Mucosa of descending colon (tissue), 3 donors: ENCODE data around the gene DCAF6. TPM values are rescaled to one million over a fixed set of nuclear protein-coding genes. Genes with fewer than 3 reads are reported as not detected.
"Not testable (repeated sequence)": the region's sequence is repeated elsewhere in the genome, so short reads cannot be mapped to it uniquely, and the experiment has no call there.

Experiments
- ATAC-seq: fragments of 200-7000 bp; cut with Tn5 transposase; one replicate; pipeline ENCODE4 v1.9.1; 2020; ENCODE audit warnings: mild to moderate bottlenecking, moderate library complexity
- DNase-seq, 3 donors: peaks; one replicate each; pipeline ENCODE4 v3.0.0-alpha.2; 2020
- H3K36me3 ChIP-seq: fragments of 200-600 bp; one replicate; pipeline ENCODE4 v1.8.0; 2021; ENCODE audit warnings: low read depth, mild to moderate bottlenecking
- H3K4me1 ChIP-seq: fragments of 200-600 bp; one replicate; pipeline ENCODE4 v1.8.0; 2021; ENCODE audit warnings: low read depth, mild to moderate bottlenecking
- H3K4me3 ChIP-seq: fragments of 200-600 bp; one replicate; pipeline ENCODE4 v1.8.0; 2021; ENCODE audit warnings: mild to moderate bottlenecking
- H3K9me3 ChIP-seq: fragments of 200-600 bp; one replicate; pipeline ENCODE4 v1.8.0; 2021; ENCODE audit warnings: mild to moderate bottlenecking
- CTCF ChIP-seq: fragments of 200-600 bp; IDR thresholded peaks from one replicate; pipeline ENCODE4 v1.8.0; 2022; ENCODE audit warnings: antibody characterized with exemption, mild to moderate bottlenecking
- intact Hi-C, 2 donors: fragments of 100-400 bp; cut with DNase I in 1 of 2; cut with micrococcal nuclease in 1 of 2; formaldehyde crosslinking; loops; one replicate each; pipeline versions ENCODE4 v1.11.0 to v1.11.1; 2022; cut with DNase I, micrococcal nuclease
- total RNA-seq, 3 donors: library from RNA; stranded (reverse); fragmentation: NEBNext Ultra II Directional in 2 of 3; extraction: Animal tissue kit (Norgen Biotek cat#: 25700) in 2 of 3; gene quantifications; one replicate each; pipeline versions ENCODE4 v1.2.1 to v1.2.4, GENCODE V29; 2021 to 2023
- donor health status: DM: no; HTN: no; CAD: no; lungs with moderate emphysema.
- donor health status: DM: no; HTN: no; CAD: no.
- donor health status: DM: no; HTN: yes; CAD: no.

Gene DCAF6
- total RNA-seq, 3 donors from 2014 or later: 57.1 to 71.7 (median 62.2) TPM

GRCh38 chr1:167924543-167925231 is 11.8 kb upstream of the DCAF6 start:
- DNase-seq (no peak), ATAC-seq (no peak)
- peaks cover 20% of the 10 kb centered on the region for H3K4me1 ChIP-seq
- intact Hi-C loops: no loop called here
- no peak overlapping the region for H3K4me3 ChIP-seq
- H3K9me3 ChIP-seq: no peaks in the 10 kb centered on the region
- H3K36me3 ChIP-seq: no peaks in the 10 kb centered on the region
- TF ChIP-seq CTCF: no peak

- Histone ChIP-seq H3K4me3 (no peak overlapping the region), H3K9me3 (no peaks in the 10 kb centered on the region), H3K36me3 (no peaks in the 10 kb centered on the region), H3K4me1 (peaks cover 23% of the 10 kb centered on the region)
- no peak for TF ChIP-seq CTCF
- peak; percentile 94 for ATAC-seq
- intact Hi-C loops: no loop called here
- peak; percentile 63 to 74 (median 68) for DNase-seq
These were observed 9.9 kb upstream of the DCAF6 start for GRCh38 chr1:167926486-167926997.

- Histone ChIP-seq H3K4me1 (peaks cover 24% of the 10 kb centered on the region), H3K4me3 (no peak overlapping the region), H3K36me3 (no peaks in the 10 kb centered on the region), H3K9me3 (no peaks in the 10 kb centered on the region)
- no peak for DNase-seq
- intact Hi-C loops: no loop called here
- ATAC-seq: peak; percentile 44
- TF ChIP-seq CTCF: no peak
These were observed 9.3 kb upstream of the DCAF6 start for GRCh38 chr1:167927046-167927754.

- intact Hi-C loops: no loop called here
These were observed 8.0 kb upstream of the DCAF6 start for GRCh38 chr1:167928457-167928852.

GRCh38 chr1:167928919-167929318 is 7.6 kb upstream of the DCAF6 start:
- ATAC-seq, H3K9me3 ChIP-seq, H3K36me3 ChIP-seq, H3K4me3 ChIP-seq, intact Hi-C loops: not testable (repeated sequence)
- peak in 2 of 3 donors; percentile 34 to 55 for DNase-seq
- H3K4me1 ChIP-seq: peaks cover 25% of the 10 kb centered on the region

More at GRCh38 chr1:167928457-167928852, 8.0 kb upstream of the DCAF6 start:
- ATAC-seq (no peak), DNase-seq (no peak)
- TF ChIP-seq CTCF: no peak
- peaks cover 25% of the 10 kb centered on the region for H3K4me1 ChIP-seq
- no peaks in the 10 kb centered on the region for H3K9me3 ChIP-seq
- H3K36me3 ChIP-seq: no peaks in the 10 kb centered on the region
- no peak overlapping the region for H3K4me3 ChIP-seq

GRCh38 chr1:167929725-167930124 is 6.8 kb upstream of the DCAF6 start:
- TF ChIP-seq CTCF: no peak
- Histone ChIP-seq H3K4me3 (no peak overlapping the region), H3K9me3 (no peaks in the 10 kb centered on the region), H3K4me1 (peaks cover 30% of the 10 kb centered on the region), H3K36me3 (no peaks in the 10 kb centered on the region)
- no peak for DNase-seq
- peak; percentile 64 for ATAC-seq
- intact Hi-C loops: no loop called here
